Thyroid gland (tissue), 4 donors: Measurements from ENCODE around the gene TIMP4. TPM values are rescaled to one million over a fixed set of nuclear protein-coding genes. Genes with fewer than 3 reads are reported as not detected.
A peak's percentile ranks its signal among the peaks of the same experiment; 100 is the strongest.

ENCODE experiments used
- DNase-seq, 2 donors: peaks; one replicate each; pipeline ENCODE4 v3.0.0-alpha.2; 2019
- H3K27ac ChIP-seq, 3 donors: fragments of 200-600 bp; sonication (generic); 1 replicate in 2 of 3; 2 replicates in 1 of 3; pipeline ENCODE4 v1.5.1; 2016 to 2019; ENCODE audit warnings: mild to moderate bottlenecking in 1 of 3, moderate library complexity in 1 of 3
- H3K27me3 ChIP-seq: fragments of 200-600 bp; sonication (generic); one replicate; pipeline ENCODE4 v1.5.1; 2019
- H3K36me3 ChIP-seq, 2 donors: fragments of 200-600 bp; sonication (generic); one replicate each; pipeline ENCODE4 v1.5.1; 2016 to 2019
- H3K4me1 ChIP-seq, 2 donors: fragments of 200-600 bp; sonication (generic); one replicate each; pipeline ENCODE4 v1.5.1; 2017 to 2019
- H3K4me3 ChIP-seq, 3 donors: fragments of 200-600 bp; sonication (generic); replicated peaks in 1 of 3; 1 replicate in 2 of 3; 2 replicates in 1 of 3; pipeline ENCODE4 v1.5.1; 2016; ENCODE audit warnings: mild to moderate bottlenecking in 1 of 3
- H3K9me3 ChIP-seq: fragments of 200-600 bp; sonication (generic); one replicate; pipeline ENCODE4 v1.5.1; 2017
- CTCF ChIP-seq, 6 experiments: fragments of 200-600 bp in 3 of 6; fragments of 450-650 bp in 3 of 6; sonication (generic) in 3 of 6; IDR thresholded peaks; one replicate each; pipeline ENCODE4 v1.5.1; 2016 to 2019; ENCODE audit warnings: antibody characterized with exemption in 6 of 6, mild to moderate bottlenecking in 2 of 6, inconsistent platforms in 1 of 6, moderate library complexity in 1 of 6
- POLR2A ChIP-seq, 2 donors: fragments of 450-650 bp; IDR thresholded peaks; one replicate each; pipeline ENCODE4 v1.6.1; 2017; ENCODE audit warnings: antibody characterized with exemption in 2 of 2, mild to moderate bottlenecking in 2 of 2, moderate library complexity in 1 of 2
- WGBS, 2 donors: methylation state at CpG; one replicate each; pipeline ENCODE4 v1.1.5; 2017; 5-methylcytosine and 5-hydroxymethylcytosine counted together
- intact Hi-C: fragments of 100-400 bp; cut with DNase I; formaldehyde crosslinking; loops from one replicate; pipeline ENCODE4 v1.15.1; 2023
- total RNA-seq, 4 donors: library from RNA; depleted of rRNA; stranded (reverse); fragments of >200 nt; gene quantifications; one replicate each; pipeline ENCODE4 v1.2.3, GENCODE V29; 2016

Gene TIMP4
- total RNA-seq, 4 donors from 2014 or later: 25.4 to 35.3 (median 32.6) TPM

DNA sequence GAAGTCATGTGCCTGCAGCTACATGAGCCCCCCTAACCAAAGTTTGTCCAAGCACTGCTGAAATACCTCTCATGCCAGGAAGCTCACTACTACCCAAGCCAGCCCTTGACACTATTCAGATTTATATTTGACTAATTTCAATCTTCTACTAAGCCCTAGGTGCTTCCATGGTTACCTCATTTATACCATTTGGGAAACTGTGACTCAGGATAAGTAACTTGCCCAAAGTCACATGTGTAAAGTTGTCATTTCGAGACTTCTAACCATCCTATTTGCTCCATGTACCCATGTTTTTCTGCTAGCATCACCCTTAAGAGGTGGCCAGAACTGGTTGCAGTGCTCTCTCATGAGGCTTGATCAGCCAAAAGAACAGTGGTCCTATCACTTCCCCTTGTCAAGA lies 20.7 kb upstream of the TIMP4 start:
- Histone ChIP-seq H3K27ac (peak overlapping the region; percentile 73 to 92 (median 78)), H3K27me3 (no peaks in the 10 kb centered on the region), H3K4me3 (no peak overlapping the region), H3K36me3 (no peaks in the 10 kb centered on the region), H3K9me3 (no peaks in the 10 kb centered on the region), H3K4me1 (peaks cover 20 to 40% of the 10 kb centered on the region in 2 donors)
- intact Hi-C loops: loop anchor here (10.0 kb wide), 1 partner anchor 105 kb away; the partner anchor contains the start of gene PPARG
- 96% methylated on average over 1 of the region's 1 CpG for WGBS, 2 donors
- no peak for DNase-seq
- no peak for TF ChIP-seq CTCF (IDR thresholded peaks at IDR 0.05)
- TF ChIP-seq POLR2A (IDR thresholded peaks at IDR 0.05): no peak

DNA sequence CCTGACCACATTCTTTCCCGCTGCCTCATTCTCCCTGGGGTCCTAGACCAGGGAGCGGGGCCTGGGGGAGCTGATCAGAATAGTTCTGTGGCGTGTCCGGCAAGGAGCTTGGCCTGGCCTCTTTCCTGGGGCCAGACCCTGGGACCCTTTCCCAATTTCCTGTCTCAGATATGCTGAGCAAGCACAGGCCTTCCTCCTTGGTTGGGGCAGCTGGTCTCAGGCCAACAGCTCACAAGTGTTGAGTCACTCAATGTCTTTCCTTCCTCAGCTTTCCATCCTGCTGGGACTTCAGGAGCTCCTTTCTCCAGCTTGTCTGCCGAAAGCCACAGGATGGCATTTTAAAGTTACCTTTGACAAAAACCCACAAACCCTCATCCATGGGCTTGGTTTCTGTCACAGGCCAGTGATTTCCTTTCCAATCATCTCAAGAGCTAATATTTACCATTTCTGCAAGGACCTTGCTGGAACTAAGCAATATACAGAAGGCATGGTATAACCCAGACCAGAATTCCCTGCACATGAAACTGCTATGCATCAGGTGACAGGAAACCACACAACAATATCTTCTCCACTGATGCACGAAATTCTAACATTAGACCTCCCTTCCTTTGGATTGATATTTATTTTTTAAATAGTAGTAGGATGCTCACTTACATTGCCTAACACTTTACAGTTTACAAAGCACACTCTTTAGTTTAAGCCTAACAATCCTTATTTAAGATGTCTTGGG lies 19.5 kb upstream of the TIMP4 start:
- Histone ChIP-seq H3K4me1 (peaks cover 20 to 34% of the 10 kb centered on the region in 2 donors), H3K27ac (peak overlapping the region; percentile 33 to 92 (median 73)), H3K36me3 (no peaks in the 10 kb centered on the region), H3K4me3 (no peak overlapping the region), H3K27me3 (no peaks in the 10 kb centered on the region), H3K9me3 (no peaks in the 10 kb centered on the region)
- peak; percentile 36 to 55 for DNase-seq
- intact Hi-C loops: loop anchor here (10.0 kb wide), 1 partner anchor 107 kb away; the partner anchor contains the start of gene PPARG
- no peak for TF ChIP-seq CTCF (IDR thresholded peaks at IDR 0.05)
- TF ChIP-seq POLR2A (IDR thresholded peaks at IDR 0.05): no peak
- WGBS, 2 donors: 74 to 77% methylated on average over 6 of the region's 6 CpGs

- Histone ChIP-seq H3K27ac (peak overlapping the region; percentile 33 to 92 (median 73)), H3K27me3 (no peaks in the 10 kb centered on the region), H3K4me1 (peaks cover 20 to 31% of the 10 kb centered on the region in 2 donors), H3K4me3 (no peak overlapping the region), H3K9me3 (no peaks in the 10 kb centered on the region), H3K36me3 (no peaks in the 10 kb centered on the region)
- no peak for DNase-seq
- intact Hi-C loops: loop anchor here (10.0 kb wide), 1 partner anchor 108 kb away; the partner anchor contains the start of gene PPARG
- TF ChIP-seq CTCF (IDR thresholded peaks at IDR 0.05): no peak
- no peak for TF ChIP-seq POLR2A (IDR thresholded peaks at IDR 0.05)
- 87% methylated on average over 2 of the region's 2 CpGs for WGBS, 2 donors
Measured at GRCh38 chr3:12177126-12177525, 18.4 kb upstream of the TIMP4 start.

GRCh38 chr3:12175844-12176453 lies 17.2 kb upstream of the TIMP4 start:
- no peak for TF ChIP-seq POLR2A (IDR thresholded peaks at IDR 0.05)
- TF ChIP-seq CTCF (IDR thresholded peaks at IDR 0.05): peak; percentile 55 to 89 (median 78)
- peak; percentile 63 to 75 for DNase-seq
- H3K4me1 ChIP-seq: peaks cover 20 to 31% of the 10 kb centered on the region in 2 donors
- H3K27ac ChIP-seq: no peak overlapping the region
- 52 to 57% methylated on average over 3 of the region's 3 CpGs for WGBS, 2 donors
- H3K4me3 ChIP-seq: no peak overlapping the region
- H3K27me3 ChIP-seq: no peaks in the 10 kb centered on the region
- intact Hi-C loops: loop anchor here (10.0 kb wide), 1 partner anchor 109 kb away; the partner anchor contains the start of gene PPARG
- H3K9me3 ChIP-seq: no peaks in the 10 kb centered on the region
- H3K36me3 ChIP-seq: no peaks in the 10 kb centered on the region
